Measurements from ENCODE around the gene MUC4. TPM values are rescaled to one million over a fixed set of nuclear protein-coding genes. Genes with fewer than 3 reads are reported as not detected.
"Not testable (repeated sequence)": the region's sequence is repeated elsewhere in the genome, so short reads cannot be mapped to it uniquely, and the experiment has no call there.

MUC4 gene
- total RNA-seq, 1 donor from 2014 or later, result not detected

DNA sequence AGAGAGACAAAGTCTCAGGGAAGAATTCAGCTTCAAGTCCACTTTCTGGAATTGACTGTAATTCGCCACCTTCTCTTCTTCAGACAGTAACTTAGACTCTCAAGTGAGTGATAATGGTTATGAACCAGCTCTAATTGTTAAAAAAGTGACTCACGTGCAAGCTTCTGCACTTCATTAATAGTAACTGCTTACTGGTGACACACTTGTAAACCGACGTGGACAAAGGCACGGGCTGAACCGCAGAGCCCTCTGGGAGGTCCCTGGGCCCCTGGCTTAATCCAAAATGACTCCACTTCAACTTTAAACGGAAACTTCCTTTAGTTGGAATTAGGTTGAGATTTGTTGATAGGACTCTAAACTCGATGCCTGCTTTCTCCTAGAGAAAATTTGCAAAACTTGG lies 17.0 kb downstream of the MUC4 start:
- DNase-seq (ENCODE audit: low spot score), result peak; percentile 28

DNA sequence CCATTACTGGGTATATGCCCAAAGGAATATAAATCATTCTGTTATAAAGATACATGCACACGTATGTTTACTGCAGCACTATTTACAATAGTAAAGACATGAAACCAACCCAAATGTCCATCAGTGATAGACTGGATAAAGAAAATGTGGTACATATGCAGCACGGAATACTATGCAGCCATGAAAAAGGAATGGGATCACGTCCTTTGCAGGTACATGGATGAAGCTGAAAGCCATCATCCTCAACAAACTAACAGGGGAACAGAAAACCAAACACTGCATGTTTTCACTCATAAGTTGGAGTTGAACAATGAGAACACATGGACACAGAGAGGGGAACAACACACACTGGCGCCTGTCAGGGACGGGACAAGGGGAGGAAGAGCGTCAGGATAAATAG lies 19.1 kb downstream of the MUC4 start:
- not testable (repeated sequence) for DNase-seq (ENCODE audit: low spot score)

DNA sequence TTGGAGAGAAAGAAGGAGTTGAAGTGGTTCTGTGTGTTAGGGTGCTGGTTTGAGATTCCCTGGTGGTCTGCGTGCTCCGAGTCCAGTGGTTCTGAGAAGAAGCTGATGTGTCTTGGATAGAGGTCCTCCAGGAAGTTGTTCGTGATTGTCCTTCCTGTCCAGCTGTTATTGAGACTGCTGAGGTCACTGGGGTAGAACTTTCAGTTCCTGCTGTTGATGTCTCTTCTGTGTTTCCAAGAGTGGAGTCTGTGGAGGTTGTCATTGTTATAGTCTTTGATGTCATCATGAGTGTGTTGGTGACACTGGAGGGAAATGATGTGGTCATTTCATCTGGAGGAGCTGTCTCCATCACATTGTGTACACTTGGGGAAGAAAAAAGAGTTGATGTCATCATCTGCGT lies 20.8 kb downstream of the MUC4 start:
- peak; percentile 16 for DNase-seq (ENCODE audit: low spot score)

DNA sequence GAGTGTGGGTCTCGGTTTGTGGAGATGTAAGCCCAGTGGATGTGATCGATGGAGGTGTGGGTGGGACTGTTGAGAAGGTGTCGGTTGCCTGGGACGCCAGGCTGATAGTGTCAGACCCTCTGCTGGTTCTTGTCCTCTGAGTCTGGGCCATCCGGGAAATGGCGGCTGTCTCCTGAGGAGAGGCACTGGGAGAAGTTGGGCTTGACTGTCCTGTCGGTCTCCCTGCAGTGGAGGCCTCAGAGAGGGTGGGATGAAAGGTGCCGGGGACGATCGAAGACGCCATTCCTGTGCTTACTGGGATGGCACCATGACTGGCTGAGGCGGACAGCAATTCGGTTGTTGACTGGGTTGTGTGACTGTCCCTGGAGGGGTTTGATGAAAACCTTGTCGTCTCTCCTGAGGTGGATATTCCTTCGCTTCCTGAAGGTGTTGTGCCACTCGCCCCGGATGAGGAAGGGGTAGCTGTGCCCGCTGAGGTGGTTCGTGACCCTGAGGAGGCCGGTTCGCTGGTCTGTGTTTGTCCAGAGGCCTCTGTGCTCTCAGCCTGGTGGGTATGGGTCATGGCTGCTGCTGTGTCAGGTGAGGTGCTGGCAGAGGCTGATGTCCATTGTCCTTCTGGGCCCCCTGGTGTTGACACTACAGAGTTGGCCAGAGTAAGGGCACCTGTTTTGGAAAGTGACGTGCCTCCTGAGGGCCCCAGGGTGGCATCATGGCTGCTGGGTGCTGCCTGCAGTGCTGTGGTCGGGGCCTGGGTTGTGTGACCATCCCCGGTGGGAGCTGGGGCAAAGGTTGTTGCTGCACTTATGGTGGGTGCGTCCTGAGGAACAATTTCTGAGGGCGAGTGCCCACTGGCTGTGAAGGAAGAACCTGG lies 22.8 kb downstream of the MUC4 start:
- peak; percentile 83 for DNase-seq (ENCODE audit: low spot score)

DNA sequence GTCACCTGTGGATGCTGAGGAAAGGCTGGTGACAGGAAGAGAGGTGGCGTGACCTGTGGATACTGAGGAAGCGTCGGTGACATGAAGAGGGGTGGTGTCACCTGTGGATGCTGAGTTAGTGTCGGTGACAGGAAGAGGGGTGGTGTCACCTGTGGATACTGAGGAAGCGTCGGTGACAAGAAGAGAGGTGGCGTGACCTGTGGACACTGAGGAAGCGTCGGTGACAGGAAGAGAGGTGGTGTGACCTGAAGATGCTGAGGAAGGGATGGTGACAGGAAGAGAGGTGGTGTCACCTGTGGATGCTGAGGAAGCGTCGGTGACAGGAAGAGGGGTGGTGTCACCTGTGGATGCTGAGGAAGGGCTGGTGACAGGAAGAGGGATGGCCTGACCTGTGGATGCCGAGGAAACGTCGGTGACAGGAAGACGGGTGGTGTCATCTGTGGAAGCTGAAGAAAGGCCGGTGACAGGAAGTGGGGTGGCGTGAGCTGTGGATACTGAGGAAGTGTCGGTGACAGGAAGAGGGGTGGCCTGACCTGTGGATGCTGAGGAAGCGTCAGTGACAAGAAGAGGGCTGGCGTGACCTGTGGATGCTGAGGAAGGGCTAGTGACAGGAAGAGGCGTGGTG lies 25.8 kb downstream of the MUC4 start:
- DNase-seq (ENCODE audit: low spot score), result peak; percentile 75

DNA sequence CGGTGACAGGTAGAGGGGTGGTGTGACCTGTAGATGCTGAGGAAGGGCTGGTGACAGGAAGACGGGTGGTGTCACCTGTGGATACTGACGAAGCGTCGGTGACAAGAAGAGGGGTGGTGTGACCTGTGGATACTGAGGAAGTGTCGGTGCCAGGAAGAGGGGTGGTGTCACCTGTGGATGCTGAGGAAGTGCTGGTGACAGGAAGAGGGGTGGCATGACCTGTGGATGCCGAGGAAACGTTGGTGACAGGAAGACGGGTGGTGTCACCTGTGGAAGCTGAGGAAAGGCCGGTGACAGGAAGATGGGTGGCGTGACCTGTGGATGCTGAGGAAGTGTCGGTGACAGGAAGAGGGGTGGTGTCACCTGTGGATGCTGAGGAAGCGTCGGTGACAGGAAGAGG lies 27.7 kb downstream of the MUC4 start:
- DNase-seq (ENCODE audit: low spot score), result peak; percentile 82

DNA sequence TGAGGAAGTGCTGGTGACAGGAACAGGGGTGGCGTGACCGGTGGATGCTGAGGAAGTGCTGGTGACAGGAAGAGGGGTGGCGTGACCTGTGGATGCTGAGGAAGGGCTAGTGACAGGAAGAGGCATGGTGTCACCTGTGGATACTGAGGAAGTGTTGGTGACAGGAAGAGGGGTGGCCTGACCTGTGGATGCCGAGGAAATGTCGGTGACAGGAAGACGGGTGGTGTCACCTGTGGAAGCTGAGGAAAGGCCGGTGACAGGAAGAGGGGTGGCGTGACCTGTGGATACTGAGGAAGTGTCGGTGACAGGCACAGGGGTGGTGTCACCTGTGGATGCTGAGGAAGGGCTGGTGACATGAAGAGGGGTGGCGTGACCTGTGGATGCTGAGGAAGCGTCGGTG lies 30.5 kb downstream of the MUC4 start:
- peak; percentile 16 for DNase-seq (ENCODE audit: low spot score)

DNA sequence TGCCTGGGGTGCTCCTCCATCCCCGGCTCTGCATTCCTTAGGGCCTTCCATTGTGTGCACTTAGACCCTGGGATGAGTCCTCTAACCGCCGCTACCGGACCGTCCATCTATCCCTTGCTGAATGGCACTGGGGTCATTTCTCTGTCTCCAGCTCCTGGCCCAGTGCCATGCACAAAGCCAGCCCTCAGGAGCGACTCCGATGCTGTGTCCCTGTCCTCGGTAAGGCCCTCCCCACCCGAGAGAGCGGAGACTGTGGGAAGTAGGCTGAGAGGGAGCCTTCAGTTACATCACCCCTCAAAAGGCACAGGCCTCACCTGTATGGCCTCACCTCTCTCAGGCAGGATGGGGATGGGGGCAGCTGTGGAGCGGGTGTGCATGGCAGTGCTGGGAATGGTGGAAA lies 33.8 kb downstream of the MUC4 start:
- DNase-seq (ENCODE audit: low spot score), result peak; percentile 74

DNA sequence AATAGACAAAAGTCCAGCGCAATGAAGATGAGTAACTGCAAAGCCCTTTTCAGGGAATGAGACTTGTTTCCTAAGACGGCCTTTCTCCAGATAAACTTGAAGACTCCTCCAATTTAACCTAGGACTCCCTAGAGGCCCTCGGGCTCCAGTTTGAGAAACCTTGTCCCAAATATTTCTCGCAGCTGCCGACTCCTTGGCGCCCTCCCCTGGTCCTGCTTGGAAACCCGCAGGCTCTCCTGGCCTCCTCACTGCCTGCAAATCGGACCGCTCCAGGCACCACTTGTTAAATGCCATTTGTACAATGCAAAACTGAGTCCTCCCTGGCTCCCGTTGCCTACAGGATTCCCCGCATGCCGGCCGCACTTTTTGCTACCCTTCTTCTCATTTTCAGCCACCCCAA lies 36.8 kb downstream of the MUC4 start:
- peak; percentile 91 for DNase-seq (ENCODE audit: low spot score)

DNA sequence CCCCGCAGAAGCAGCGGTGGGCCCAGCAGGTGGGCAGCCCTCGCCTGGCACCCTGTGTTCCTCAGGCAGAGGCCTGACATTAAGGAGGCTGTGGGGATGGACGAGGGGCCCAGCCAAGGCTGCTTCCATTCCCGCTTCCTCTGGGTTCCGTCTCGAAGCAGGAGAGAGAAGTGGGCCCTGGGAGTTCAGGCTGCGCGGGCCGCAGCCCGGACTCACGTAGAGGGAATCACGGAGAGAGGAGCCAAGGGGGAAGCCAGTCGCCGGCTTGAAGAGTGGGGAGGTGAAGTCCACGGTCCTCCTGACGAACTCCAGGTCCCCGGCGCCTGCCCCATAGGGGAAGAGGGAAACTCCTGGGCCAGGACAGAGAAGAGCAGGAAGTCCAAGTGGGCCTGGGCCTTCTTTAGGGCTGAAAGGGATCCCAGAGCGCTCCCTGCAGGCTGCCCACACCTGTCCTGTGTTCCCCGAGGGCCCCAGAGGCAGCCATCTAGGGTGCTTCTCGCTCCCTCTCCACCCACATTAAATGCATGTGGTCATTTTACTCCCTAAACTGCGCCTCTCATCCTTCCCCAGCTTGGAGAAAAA lies 37.7 kb downstream of the MUC4 start:
- DNase-seq (ENCODE audit: low spot score), result peak; percentile 71

DNA sequence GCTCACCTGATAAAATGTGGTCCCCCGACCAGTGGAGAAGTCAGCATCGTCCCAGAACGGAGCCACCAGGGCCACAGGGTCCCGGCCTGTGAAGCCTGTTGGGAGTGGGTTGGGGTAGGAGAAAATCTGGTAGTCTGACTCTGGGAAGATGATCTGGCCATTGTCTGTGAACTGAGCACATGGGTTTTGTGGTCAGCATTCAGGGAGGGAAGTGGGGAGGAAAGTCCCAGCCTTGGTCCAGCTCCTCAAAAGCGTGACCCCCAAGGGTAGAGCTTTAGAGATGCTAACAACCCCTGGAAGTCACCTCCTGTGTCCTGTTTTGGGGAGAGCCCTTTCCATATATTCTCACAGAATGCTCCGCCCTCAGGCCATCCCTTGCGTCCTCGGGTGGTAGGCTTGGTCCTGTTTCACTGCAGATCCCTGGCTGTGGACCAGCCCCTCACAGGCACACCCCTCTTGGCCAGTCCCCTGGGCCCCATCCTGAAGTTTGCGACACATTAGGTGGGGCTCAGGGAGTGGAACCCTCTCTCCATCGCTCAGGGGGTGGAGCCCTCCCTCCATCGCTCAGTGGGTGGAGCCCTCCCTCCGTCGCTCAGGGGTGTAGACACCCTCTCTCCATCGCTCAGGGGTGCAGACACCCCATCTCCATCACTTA lies 40.0 kb downstream of the MUC4 start:
- DNase-seq (ENCODE audit: low spot score), result peak; percentile 74

DNA sequence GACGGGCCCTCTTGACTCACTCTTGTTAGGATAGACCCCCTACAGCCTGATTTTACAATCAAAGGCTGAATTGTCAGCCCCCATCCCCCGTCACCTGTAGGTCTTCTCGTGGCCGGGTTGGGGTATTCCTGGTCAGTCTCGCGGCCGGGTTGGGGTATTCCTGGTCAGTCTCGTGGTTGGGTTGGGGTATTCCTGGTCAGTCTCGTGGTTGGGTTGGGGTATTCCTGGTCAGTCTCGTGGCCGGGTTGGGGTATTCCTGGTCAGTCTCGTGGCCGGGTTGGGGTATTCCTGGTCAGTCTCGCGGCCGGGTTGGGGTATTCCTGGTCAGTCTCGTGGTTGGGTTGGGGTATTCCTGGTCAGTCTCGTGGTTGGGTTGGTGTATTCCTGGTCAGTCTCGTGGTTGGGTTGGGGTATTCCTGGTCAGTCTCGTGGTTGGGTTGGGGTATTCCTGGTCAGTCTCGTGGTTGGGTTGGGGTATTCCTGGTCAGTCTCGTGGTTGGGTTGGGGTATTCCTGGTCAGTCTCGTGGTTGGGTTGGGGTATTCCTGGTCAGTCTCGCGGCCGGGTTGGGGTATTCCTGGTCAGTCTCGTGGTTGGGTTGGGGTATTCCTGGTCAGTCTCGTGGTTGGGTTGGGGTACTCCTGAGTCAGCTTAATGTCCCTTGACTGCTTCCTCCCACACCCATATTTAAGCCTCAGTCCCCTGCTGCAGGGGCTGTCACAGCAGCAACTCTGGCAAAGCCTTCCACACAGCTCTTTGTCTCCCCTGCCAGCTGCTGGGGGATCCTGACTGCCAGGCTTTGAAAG lies 40.7 kb downstream of the MUC4 start:
- DNase-seq (ENCODE audit: low spot score), result peak; percentile 82

DNA sequence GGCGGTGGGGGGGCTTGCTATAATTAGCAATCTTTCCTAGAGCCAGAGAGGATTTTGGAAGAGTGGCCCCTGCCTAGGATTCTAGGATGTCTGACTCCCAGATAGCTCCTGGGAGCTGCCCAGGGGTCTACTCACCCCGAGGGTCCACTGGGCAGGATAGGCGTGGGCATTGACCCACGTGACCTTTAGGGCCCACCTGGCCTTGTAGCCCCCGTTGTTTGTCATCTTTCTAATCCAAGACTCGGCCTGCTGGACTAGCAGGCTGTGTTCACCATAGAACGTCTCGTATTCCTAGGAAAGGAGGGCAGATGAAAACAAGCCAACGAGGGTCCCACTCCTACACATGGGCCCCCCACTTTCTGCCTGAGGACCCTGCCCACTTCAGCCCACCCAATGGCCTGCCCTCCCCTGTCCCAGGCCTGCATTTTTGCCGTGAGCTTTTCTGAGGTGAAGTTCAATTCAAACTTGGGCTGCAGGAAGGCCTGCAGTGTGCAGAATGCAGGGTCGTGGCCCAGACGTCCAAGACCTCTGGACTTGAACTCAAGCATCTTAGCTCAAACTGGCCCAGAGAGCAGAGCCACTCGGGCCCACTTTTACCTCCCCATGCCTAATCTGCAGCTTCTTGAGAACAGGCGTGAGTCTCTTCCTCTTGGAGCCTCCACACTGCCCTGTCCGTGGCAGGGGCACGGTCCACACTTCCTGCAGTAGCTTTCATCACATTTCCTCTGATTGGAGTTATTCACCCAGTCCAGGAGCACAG lies 41.5 kb downstream of the MUC4 start:
- peak; percentile 82 for DNase-seq (ENCODE audit: low spot score)

DNA sequence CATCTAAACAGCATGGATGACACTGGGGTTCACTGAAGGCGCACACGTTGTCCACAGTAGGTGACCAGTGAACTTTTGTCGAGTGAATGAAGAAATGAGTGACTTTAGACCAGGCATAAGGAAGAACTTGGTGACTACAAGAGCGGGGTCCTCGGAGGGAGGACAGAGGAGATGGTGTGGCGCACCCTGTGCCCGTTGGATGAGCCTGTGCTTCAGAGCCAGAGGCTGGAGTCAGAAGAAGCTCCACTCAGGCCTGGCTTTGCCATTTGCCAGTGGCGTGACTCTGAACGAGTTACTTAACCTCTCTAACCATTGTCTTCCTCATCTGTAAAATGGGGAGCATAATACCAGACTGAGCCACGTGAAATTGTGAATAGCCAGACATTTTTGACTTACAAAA lies 42.2 kb downstream of the MUC4 start:
- DNase-seq (ENCODE audit: low spot score), result no peak

DNA sequence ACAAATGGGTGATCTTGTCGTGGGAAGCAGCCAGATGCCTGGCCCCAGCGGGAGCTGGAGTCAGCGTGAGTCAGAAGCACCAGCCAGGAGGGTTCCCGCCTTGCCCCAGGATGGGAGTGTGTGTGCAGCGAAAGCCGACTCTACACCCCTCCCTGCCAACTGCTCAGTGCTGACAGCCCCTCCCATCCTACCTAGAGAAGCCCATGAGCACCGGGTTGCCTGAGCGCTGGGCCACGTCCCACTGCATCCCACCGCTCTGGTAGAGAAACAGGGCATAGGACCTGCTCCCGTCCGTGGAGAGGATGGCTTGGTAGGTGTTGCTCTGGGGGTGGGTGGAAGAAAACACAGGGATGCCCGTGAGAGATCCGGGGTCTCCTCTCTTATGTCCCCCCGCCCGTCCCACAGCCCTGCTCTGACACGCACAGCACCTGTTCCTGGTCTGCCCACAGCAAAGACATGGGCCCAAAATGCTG lies 42.9 kb downstream of the MUC4 start:
- DNase-seq (ENCODE audit: low spot score), result peak; percentile 53

DNA sequence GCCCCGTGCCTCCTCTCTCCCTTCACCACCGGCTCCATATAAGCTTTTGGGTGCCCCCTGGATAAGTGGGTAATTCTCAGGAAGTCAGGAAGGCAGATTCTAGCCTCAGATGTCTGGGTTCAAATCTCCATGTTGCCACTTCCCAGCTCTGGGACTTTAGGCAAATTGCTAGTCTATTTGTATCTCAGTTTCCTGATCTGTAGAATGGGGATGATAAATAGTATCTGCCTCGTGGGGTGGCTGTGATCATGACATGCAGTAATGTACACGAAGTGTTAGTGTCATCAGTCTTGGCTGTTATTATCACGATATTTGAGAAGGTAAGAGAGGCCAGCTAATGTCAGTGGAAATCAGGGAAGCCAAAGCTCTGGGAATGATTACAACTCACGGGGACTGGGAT lies 43.3 kb downstream of the MUC4 start:
- DNase-seq (ENCODE audit: low spot score), result no peak

DNA sequence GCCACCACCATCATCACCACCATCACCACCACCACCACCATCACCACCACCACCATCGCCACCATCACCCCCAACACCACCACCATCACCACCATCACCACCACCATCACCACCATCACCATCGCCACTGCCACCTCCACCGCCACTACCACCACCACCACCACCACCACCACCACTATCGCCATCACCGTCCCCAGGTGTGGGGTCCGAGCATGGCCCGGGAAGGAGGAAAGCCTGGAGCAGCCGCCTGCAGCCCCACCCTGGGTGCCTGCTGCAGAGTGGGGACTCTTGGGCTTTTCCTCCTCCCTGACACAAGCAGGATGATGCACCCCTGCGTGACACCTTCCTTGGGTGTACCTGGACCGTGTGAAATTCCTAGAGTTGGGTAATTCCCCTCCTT lies 43.9 kb downstream of the MUC4 start:
- peak; percentile 64 for DNase-seq (ENCODE audit: low spot score)

DNA sequence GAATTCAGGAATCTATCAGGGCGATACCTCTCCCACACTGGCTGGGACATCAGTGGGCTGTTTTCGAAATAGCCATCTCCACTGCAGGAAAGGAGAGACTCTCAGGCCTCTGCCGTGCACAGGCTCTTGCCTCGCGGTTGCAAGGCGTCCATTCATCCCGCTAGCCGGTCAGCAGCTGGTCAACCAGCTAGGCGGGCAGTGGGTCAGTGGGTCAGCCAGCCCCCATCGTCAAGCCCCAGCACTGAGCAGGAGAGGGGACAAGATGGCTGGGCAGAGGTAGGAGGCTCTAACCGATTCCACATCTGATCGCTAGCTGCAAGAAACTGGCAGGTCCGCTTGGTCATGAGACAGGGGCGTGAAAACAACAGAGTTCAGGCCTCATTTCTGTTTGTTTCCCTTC lies 45.1 kb downstream of the MUC4 start:
- DNase-seq (ENCODE audit: low spot score), result no peak

DNA sequence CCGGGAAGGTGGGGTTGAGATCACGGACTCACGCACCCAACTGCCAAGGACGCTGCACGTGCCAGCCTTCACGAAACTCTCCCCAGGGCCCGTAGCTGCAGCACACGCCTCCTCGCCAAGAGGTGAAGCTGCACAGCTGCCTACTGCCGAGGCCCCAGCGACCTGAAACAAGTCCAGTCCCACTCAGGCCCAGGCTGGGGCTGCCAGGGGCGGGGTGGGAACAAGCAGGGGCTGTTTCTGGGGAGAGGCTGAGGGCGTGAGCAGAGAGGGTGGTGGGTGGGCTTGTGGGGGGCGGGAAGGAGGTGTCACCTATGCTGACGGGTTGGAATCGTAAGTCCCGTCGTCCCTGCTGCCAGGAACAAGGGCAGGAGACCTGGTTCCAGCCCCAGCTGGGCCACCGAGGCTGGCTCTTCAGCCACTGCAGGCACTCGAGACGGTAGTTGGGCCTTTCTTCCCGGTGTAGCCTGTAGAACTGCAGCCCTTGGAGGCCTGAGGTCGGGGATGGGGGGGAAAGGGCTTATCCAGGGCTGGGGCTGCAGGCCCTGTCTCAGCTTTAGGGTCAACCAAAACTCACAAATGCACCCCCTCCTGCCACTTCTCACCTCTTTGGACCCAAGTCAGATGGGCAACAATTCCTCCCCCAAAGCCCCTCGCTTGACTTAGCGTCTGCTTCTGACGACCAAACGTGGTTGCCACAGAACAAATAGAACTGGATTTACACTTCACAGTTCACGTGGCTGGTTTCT lies 46.6 kb downstream of the MUC4 start:
- no peak for DNase-seq (ENCODE audit: low spot score)
